Measurements from ENCODE around the gene ELK3.

GRCh38 chr12:96242597-96242996 lies 48.4 kb downstream of the ELK3 start:
- TF ChIP-seq CTCF (conservative IDR thresholded peaks at IDR 0.05; ENCODE audit: low read depth in 2 of 2) (no peak), EZH2 (IDR thresholded peaks at IDR 0.05; ENCODE audit: low read depth, unreplicated experiment) (no peak), POLR2AphosphoS5 (IDR thresholded peaks at IDR 0.05; ENCODE audit: low read depth) (no peak), JUNB (IDR thresholded peaks at IDR 0.05; ENCODE audit: unreplicated experiment) (no peak), ZNF331 (CRISPR knock-in tag; IDR thresholded peaks at IDR 0.05; ENCODE audit: low read depth) (no peak), REST (IDR thresholded peaks at IDR 0.05; ENCODE audit: unreplicated experiment) (no peak)

Data from GM23338 (cell line).